Measurements from ENCODE around the gene DDX24. TPM values are rescaled to one million over a fixed set of nuclear protein-coding genes. Genes with fewer than 3 reads are reported as not detected.

DDX24 gene
- total and polyA plus RNA-seq, 12 donors, result 221 to 616 (median 337) TPM

- Histone ChIP-seq H3K27me3 (no peaks in the 10 kb centered on the region), H3K4me1 (replicated peaks in 1 of 2) (peaks cover 0 to 12% of the 10 kb centered on the region in 2 donors), H3K4me3 (no peak overlapping the region), H3K36me3 (replicated peaks in 1 of 2) (no peaks in the 10 kb centered on the region), H3K27ac (no peak overlapping the region), H3K9me3 (replicated peaks in 1 of 3) (no peaks in the 10 kb centered on the region)
- no peak for TF ChIP-seq POLR2A (IDR thresholded peaks at IDR 0.05)
- no peak for TF ChIP-seq CTCF (IDR thresholded peaks at IDR 0.05)
- WGBS, 4 donors, result 88 to 94% (median 92%) methylated on average over 2 of the region's 2 CpGs
- intact Hi-C loops (cut with DNase I), result no loop called here
- no peak for DNase-seq
These were observed 56.5 kb downstream of the DDX24 start for GRCh38 chr14:94024549-94024948.

DNA sequence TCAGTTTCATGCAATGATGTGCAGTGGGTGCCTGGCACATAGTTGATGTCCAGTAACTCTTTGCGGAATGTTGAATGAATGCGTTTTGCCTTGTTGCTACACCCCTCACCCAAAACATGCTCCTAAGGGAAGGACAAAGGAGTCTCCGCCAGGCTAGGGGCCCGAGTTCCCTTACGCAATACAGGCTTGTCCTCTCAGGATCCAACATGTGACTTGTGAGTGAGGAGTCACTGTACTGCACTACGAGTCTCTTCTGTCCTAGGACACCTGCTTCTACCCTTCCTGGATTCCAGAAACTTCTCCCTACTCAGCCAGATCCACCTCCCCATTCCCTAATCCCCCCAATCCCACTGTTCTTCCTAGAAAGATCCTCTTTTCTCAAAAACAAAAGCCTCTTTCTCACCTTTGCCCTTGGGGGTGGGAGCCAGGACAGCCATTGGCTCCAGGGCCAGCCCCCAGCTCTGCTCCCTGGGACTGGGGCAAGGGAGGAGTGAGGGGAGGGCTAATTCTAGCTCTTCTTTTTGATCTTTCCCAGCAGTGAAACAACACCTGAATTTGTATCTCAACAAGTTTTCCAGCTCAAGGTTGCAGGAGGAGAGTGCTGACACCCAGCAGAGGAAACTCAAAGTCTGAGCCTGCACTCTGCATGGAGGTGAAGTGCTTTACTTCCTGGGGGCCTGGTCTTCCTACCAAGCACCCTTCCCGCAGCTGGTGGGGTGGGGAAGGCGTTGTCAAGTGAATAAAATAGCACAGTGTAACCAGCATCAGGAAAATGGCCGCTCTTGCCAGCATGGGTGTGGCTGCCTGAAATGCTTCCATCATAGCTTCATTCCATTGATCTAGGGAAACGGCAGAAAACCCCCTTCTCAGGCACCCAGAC lies 58.2 kb downstream of the DDX24 start:
- Histone ChIP-seq H3K4me3 (no peak overlapping the region), H3K9me3 (replicated peaks in 1 of 3) (no peaks in the 10 kb centered on the region), H3K4me1 (replicated peaks in 1 of 2) (peaks cover 0 to 12% of the 10 kb centered on the region in 2 donors), H3K27ac (no peak overlapping the region), H3K27me3 (no peaks in the 10 kb centered on the region), H3K36me3 (replicated peaks in 1 of 2) (no peaks in the 10 kb centered on the region)
- TF ChIP-seq CTCF (IDR thresholded peaks at IDR 0.05) (no peak), POLR2A (IDR thresholded peaks at IDR 0.05) (no peak)
- no peak for DNase-seq
- intact Hi-C loops (cut with DNase I), result no loop called here
- WGBS, 4 donors, result 74 to 78% (median 75%) methylated on average over 10 of the region's 10 CpGs

- H3K27me3 ChIP-seq, result no peaks in the 10 kb centered on the region
- no peak overlapping the region for H3K4me3 ChIP-seq
- H3K9me3 ChIP-seq (replicated peaks in 1 of 3), result no peaks in the 10 kb centered on the region
- no peak overlapping the region for H3K27ac ChIP-seq
- 62 to 75% (median 71%) methylated on average over 10 of the region's 10 CpGs for WGBS, 4 donors
- no peaks in the 10 kb centered on the region for H3K36me3 ChIP-seq (replicated peaks in 1 of 2)
- H3K4me1 ChIP-seq (replicated peaks in 1 of 2), result peaks cover 0 to 1% of the 10 kb centered on the region in 2 donors
- intact Hi-C loops (cut with DNase I), result no loop called here
- no peak for DNase-seq
- TF ChIP-seq CTCF (IDR thresholded peaks at IDR 0.05) (no peak), POLR2A (IDR thresholded peaks at IDR 0.05) (no peak)
These were observed 59.4 kb downstream of the DDX24 start for GRCh38 chr14:94021416-94022157.

DNA sequence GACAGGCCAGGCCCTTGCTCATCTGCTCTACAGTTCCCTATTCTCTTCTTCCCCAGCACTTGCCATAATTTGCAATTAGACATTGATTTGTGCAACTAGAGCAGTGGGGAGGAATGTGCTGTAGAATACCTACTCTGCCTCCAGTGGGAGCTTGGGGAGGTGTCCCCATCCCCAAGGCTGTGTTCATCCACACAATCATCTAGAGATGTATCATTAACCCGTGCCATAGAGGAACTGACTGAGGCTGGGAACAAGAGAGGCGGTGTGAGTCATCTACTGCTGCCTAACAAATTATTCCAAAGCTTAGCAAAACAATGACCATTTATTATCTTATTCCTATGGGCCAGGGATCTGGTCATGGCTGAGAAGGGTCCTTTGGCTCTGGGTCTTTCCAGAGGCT lies 60.0 kb downstream of the DDX24 start:
- Histone ChIP-seq H3K4me3 (no peak overlapping the region), H3K27me3 (no peaks in the 10 kb centered on the region), H3K9me3 (replicated peaks in 1 of 3) (no peaks in the 10 kb centered on the region), H3K4me1 (replicated peaks in 1 of 2) (no peaks in the 10 kb centered on the region), H3K36me3 (replicated peaks in 1 of 2) (no peaks in the 10 kb centered on the region), H3K27ac (no peak overlapping the region)
- intact Hi-C loops (cut with DNase I), result no loop called here
- DNase-seq, result no peak
- TF ChIP-seq POLR2A (IDR thresholded peaks at IDR 0.05) (no peak), CTCF (IDR thresholded peaks at IDR 0.05) (no peak)
- WGBS, 4 donors, result 67 to 83% (median 69%) methylated on average over 2 of the region's 2 CpGs

Data from adrenal gland (tissue), 12 donors.